Astrocyte of the spinal cord (primary cell): ENCODE data around the gene COL23A1.

Source experiments
- DNase-seq: peaks from one replicate; pipeline ENCODE4 v3.0.0; 2011; ENCODE audit warnings: low read depth, low spot score
- H3K4me3 ChIP-seq: 2 replicates; pipeline ENCODE4 v1.5.1; 2011; ENCODE audit warnings: low read depth, mild to moderate bottlenecking, low read length, moderate library complexity
- CTCF ChIP-seq: IDR thresholded peaks from 2 replicates; pipeline ENCODE4 v1.5.1; 2012; ENCODE audit warnings: low read depth, mild to moderate bottlenecking, low read length, inconsistent platforms
- in situ Hi-C: cut with HindIII; loops from 2 replicates; pipeline ENCODE4 v1.10.0; 2017; ENCODE audit warnings: low sequenced_read_pairs

Gene COL23A1

GRCh38 chr5:178454821-178455479 lies 135.2 kb downstream of the COL23A1 start:
- no peak overlapping the region for H3K4me3 ChIP-seq
- no peak for DNase-seq
- no peak for TF ChIP-seq CTCF
- in situ Hi-C loops = no loop called here

- in situ Hi-C loops = no loop called here
- no peak for TF ChIP-seq CTCF
- DNase-seq = no peak
- no peak overlapping the region for H3K4me3 ChIP-seq
These were observed 135.9 kb downstream of the COL23A1 start for GRCh38 chr5:178454303-178454702.

- H3K4me3 ChIP-seq = no peak overlapping the region
- in situ Hi-C loops = no loop called here
- peak; percentile 32 for DNase-seq
- no peak for TF ChIP-seq CTCF
These were observed 137.0 kb downstream of the COL23A1 start for GRCh38 chr5:178453224-178453623.

GRCh38 chr5:178450121-178451028 lies 139.8 kb downstream of the COL23A1 start:
- TF ChIP-seq CTCF = no peak
- DNase-seq = no peak
- H3K4me3 ChIP-seq = no peak overlapping the region
- in situ Hi-C loops = no loop called here

GRCh38 chr5:178449163-178450070 lies 140.8 kb downstream of the COL23A1 start:
- no peak for DNase-seq
- in situ Hi-C loops = no loop called here
- no peak for TF ChIP-seq CTCF

GRCh38 chr5:178445534-178445933 lies 144.7 kb downstream of the COL23A1 start:
- in situ Hi-C loops = no loop called here
- no peak for DNase-seq
- H3K4me3 ChIP-seq = no peak overlapping the region
- TF ChIP-seq CTCF = no peak

More at GRCh38 chr5:178449163-178450070, 140.8 kb downstream of the COL23A1 start:
- no peak overlapping the region for H3K4me3 ChIP-seq
